Glutamatergic neuron (in vitro differentiated cells): ENCODE data around the gene GPR132. TPM values are rescaled to one million over a fixed set of nuclear protein-coding genes. Genes with fewer than 3 reads are reported as not detected.

Experiments used
- DNase-seq: peaks from one replicate; pipeline ENCODE4 v3.0.0; 2022
- H3K27ac Mint-ChIP-seq: one replicate; pipeline ENCODE4 v1.8.0; 2020; ENCODE audit warnings: mild to moderate bottlenecking, mixed read lengths, inconsistent platforms; ENCODE audit not compliant: unreplicated experiment
- H3K27me3 Mint-ChIP-seq: one replicate; pipeline ENCODE4 v1.8.0; 2020; ENCODE audit warnings: mild to moderate bottlenecking, moderate library complexity, mixed read lengths, inconsistent platforms; ENCODE audit not compliant: unreplicated experiment
- H3K36me3 Mint-ChIP-seq: one replicate; pipeline ENCODE4 v1.8.0; 2020; ENCODE audit warnings: mild to moderate bottlenecking, mixed read lengths, inconsistent platforms; ENCODE audit not compliant: unreplicated experiment
- H3K4me1 Mint-ChIP-seq: one replicate; pipeline ENCODE4 v1.8.0; 2020; ENCODE audit warnings: mild to moderate bottlenecking, low read depth, mixed read lengths, inconsistent platforms; ENCODE audit not compliant: unreplicated experiment
- H3K4me3 Mint-ChIP-seq: one replicate; pipeline ENCODE4 v1.8.0; 2020; ENCODE audit warnings: mild to moderate bottlenecking, mixed read lengths, inconsistent platforms; ENCODE audit not compliant: unreplicated experiment
- H3K9me3 Mint-ChIP-seq: one replicate; pipeline ENCODE4 v1.8.0; 2020; ENCODE audit warnings: mild to moderate bottlenecking, moderate library complexity, mixed read lengths, inconsistent platforms; ENCODE audit not compliant: unreplicated experiment
- total RNA-seq: library from RNA; stranded (reverse); fragmentation: NEBNext Ultra II Directional; extraction: Animal tissue kit (Norgen Biotek cat#: 25700); gene quantifications from one replicate; pipeline ENCODE4 v1.2.1, GENCODE V29; 2021; ENCODE audit not compliant: unreplicated experiment
- TF ChIP-seq, protein P1 (sequence below): fragments of 200-600 bp; sonication (generic); IDR thresholded peaks from one replicate; pipeline ENCODE4 v1.5.0; 2021; ENCODE audit not compliant: partially characterized antibody, unreplicated experiment

Gene GPR132
- total RNA-seq, 1 donor from 2014 or later: not detected

DNA sequence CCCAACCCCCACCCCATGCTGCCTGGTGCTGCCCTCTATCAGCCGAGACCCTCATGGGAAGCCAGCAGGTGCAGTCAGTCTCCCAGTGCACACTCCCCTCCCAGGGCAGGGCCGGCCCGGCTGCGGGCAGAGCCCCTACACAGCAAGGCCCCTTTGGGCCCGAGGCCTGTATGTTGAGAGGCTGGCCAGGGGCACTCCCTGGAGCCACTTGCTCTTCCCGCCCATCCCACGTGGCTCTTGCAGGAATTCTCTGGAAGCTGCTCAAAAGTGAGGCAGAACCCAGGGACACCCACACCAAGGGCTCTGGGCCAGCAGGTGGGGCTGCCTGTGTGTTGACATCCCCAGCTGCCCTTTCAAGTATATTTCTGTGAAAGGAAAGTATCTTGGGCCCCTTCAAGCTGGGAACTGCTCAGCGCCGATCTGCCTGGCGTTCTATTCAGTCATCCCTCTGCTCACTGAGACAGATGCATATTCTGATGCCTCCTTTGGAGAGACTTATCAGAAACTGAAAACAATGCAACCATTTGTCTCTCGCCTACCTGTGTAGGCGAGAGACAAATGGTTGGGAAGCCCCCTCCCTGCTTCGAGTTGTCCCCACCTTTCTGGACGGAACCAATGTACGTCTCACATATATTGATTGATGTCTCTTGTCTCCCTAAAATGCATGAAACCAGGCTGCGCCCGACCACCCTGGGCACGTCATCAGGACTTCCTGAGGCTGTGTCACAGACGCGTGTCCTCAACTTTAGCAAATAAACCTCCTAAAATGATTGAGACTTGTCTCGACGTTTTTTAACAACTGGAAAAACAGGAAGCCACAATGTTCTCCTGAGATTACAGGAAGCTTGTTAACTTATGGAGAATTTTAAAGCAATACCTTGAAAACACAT, 6.0 kb downstream of the GPR132 start:
- Mint-ChIP-seq H3K27ac (peak overlapping the region; percentile 34), H3K4me1 (peaks cover 8% of the 10 kb centered on the region), H3K9me3 (peaks cover 12% of the 10 kb centered on the region), H3K36me3 (no peaks in the 10 kb centered on the region), H3K27me3 (peaks cover 9% of the 10 kb centered on the region), H3K4me3 (peak overlapping the region; percentile 36)
- TF ChIP-seq, protein P1, sequence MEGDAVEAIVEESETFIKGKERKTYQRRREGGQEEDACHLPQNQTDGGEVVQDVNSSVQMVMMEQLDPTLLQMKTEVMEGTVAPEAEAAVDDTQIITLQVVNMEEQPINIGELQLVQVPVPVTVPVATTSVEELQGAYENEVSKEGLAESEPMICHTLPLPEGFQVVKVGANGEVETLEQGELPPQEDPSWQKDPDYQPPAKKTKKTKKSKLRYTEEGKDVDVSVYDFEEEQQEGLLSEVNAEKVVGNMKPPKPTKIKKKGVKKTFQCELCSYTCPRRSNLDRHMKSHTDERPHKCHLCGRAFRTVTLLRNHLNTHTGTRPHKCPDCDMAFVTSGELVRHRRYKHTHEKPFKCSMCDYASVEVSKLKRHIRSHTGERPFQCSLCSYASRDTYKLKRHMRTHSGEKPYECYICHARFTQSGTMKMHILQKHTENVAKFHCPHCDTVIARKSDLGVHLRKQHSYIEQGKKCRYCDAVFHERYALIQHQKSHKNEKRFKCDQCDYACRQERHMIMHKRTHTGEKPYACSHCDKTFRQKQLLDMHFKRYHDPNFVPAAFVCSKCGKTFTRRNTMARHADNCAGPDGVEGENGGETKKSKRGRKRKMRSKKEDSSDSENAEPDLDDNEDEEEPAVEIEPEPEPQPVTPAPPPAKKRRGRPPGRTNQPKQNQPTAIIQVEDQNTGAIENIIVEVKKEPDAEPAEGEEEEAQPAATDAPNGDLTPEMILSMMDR: no peak
- DNase-seq: no peak

DNA sequence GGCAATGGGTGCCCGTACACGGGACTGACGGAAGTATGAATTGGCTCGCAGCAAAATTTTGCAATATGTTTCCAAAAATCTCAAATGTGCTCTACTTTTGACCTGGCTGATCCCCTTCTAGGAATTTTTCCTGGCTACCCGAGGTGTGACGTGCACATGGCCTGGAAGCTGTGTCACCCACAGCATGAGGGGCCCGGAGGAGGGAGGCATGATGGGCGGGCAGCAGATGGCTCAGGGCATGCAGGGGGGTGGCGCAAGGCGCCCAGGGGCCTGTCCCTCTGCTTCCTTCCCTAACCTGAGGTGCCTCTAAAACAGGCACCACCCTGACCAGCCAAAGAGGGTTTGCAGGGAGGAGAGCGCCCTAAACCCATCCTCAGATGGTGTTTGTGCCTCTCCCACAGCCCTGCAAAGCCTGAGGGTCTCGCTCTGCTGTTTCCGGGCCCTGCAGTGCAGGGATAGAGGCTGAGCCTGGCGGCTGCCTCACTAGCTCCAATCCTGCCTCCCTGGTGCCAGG, 6.7 kb downstream of the GPR132 start:
- Mint-ChIP-seq H3K4me3 (no peak overlapping the region), H3K4me1 (peaks cover 8% of the 10 kb centered on the region), H3K9me3 (peaks cover 11% of the 10 kb centered on the region), H3K27me3 (peaks cover 9% of the 10 kb centered on the region), H3K36me3 (no peaks in the 10 kb centered on the region), H3K27ac (no peak overlapping the region)
- TF ChIP-seq, protein P1: no peak
- no peak for DNase-seq

DNA sequence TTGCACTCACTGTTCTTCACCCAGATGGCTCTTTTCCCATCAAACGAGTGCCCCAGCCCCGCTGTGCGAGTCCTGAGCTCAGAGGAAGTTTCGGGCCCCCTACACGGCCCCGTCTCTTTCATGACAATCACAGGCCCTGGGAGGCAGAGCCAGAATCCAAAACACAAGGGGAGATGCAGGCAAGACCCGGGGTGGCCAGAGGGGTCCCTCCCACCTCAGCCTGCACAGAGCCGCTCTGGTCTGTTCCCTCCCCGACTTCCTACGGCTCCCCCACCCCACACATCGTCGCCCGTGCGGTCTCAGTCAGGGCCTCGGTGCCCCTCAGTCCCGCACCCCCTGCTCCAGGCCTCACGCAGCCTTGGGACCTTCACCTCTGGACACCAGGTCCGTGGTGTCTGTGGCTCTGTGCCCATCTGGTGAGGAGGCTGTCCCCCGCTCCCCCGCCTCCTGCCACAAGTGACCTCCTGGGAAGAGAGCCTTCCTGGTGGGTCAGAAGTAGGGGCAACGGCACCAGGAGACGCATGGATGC, 8.9 kb downstream of the GPR132 start:
- Mint-ChIP-seq H3K27me3 (peaks cover 7% of the 10 kb centered on the region), H3K4me3 (no peak overlapping the region), H3K27ac (no peak overlapping the region), H3K9me3 (peaks cover 5% of the 10 kb centered on the region), H3K4me1 (peaks cover 8% of the 10 kb centered on the region), H3K36me3 (no peaks in the 10 kb centered on the region)
- no peak for DNase-seq
- TF ChIP-seq, protein P1: no peak

DNA sequence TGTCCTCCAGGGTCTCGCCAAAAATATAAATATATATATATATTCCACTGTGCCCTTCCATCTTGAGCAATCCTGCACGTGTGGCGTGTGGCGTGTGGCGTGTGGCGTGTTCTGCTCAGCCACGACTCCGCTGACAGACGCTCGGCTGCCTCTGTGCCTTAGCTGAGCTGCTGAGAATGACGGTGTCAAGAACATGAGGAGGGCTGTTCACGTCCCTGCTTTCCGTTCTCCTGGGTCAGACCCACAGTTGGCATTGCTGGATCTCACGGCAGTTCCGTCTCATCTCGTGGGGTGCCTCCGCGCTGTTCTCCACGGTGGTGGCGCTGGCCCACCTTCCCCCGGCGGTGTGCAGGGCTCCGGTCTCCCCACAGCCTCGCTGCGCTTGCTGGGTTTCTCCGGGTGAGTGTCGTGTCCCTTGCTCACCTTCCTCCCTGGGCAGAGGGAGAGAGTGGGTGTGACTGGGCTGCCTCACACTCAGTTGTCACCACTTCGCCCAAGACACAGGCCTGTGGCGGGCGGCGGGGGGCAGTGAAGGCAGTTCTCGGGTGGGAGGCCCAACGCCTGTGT, 9.4 kb downstream of the GPR132 start:
- H3K9me3 Mint-ChIP-seq: peaks cover 8% of the 10 kb centered on the region
- H3K27ac Mint-ChIP-seq: no peak overlapping the region
- peaks cover 8% of the 10 kb centered on the region for H3K4me1 Mint-ChIP-seq
- no peak for DNase-seq
- TF ChIP-seq, protein P1: no peak
- peaks cover 11% of the 10 kb centered on the region for H3K27me3 Mint-ChIP-seq
- H3K4me3 Mint-ChIP-seq: no peak overlapping the region
- H3K36me3 Mint-ChIP-seq: no peaks in the 10 kb centered on the region

DNA sequence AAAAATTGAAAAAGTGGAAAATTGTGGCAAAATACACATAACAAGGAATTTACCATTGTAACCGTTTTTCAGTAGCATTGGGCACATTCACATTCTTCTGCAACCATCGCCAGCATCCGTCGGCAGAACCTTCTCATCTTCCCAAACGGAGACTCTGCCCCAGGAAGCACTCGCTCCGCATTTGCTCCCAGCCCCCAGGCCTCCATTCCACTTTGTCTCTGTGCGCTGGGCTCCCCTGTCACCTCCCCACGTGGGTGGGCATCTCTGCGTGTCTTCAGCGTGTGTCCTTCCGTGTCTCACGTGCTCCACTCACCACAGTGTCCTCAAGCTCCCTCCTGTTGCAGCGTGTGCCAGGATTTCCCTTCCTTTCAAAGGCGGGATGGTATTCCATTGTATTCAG, 9.9 kb downstream of the GPR132 start:
- peaks cover 6% of the 10 kb centered on the region for H3K4me1 Mint-ChIP-seq
- no peak overlapping the region for H3K4me3 Mint-ChIP-seq
- H3K9me3 Mint-ChIP-seq: peaks cover 8% of the 10 kb centered on the region
- no peaks in the 10 kb centered on the region for H3K36me3 Mint-ChIP-seq
- peaks cover 11% of the 10 kb centered on the region for H3K27me3 Mint-ChIP-seq
- TF ChIP-seq, protein P1: no peak
- no peak overlapping the region for H3K27ac Mint-ChIP-seq
- no peak for DNase-seq
